ENCODE data around the gene CCDC171.

Gene CCDC171

DNA sequence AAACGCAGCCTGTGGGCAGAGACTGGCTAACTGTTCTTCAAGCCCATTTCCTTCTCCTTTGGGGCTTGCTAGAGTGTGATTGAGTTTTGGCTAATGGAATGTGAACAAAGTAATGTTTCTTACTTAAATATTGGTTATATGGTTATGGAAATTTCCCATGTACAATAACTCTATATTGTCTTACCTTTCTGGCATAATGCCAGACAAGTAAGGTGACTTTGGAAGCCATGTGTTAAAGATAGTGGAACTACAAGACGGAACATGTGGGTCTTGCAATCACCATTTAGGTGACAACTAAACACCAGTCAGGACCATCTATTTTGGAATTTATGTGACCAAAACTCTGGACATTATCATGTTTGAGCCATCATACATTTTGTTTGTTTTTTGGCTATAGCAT lies 260.2 kb downstream of the CCDC171 start:
- DNase-seq (ENCODE audit: low read depth): no peak

DNA sequence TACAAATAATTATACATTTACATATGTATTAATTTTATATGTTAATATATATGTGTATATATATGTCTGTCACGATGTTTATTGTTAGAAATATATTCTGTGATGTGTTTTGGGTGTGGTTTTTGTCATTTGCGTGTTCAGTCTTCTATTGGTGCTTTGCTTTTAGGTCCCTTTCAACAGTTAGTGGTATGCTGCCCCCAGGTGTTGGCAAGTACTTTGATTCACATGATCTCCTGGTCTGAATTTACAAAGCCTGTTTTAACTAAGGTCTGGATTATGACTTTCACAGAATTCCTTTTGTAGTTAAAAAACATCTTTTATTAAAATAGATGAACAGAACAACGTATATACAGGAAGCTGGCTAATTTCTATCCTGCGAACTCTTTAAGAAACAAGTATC lies 271.5 kb downstream of the CCDC171 start:
- no peak overlapping the region for H3K4me3 ChIP-seq (ENCODE audit: control insufficient read depth, low read depth, low read length)
- DNase-seq (ENCODE audit: low read depth): peak; percentile 1
- TF ChIP-seq, protein P1, sequence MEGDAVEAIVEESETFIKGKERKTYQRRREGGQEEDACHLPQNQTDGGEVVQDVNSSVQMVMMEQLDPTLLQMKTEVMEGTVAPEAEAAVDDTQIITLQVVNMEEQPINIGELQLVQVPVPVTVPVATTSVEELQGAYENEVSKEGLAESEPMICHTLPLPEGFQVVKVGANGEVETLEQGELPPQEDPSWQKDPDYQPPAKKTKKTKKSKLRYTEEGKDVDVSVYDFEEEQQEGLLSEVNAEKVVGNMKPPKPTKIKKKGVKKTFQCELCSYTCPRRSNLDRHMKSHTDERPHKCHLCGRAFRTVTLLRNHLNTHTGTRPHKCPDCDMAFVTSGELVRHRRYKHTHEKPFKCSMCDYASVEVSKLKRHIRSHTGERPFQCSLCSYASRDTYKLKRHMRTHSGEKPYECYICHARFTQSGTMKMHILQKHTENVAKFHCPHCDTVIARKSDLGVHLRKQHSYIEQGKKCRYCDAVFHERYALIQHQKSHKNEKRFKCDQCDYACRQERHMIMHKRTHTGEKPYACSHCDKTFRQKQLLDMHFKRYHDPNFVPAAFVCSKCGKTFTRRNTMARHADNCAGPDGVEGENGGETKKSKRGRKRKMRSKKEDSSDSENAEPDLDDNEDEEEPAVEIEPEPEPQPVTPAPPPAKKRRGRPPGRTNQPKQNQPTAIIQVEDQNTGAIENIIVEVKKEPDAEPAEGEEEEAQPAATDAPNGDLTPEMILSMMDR (IDR thresholded peaks at IDR 0.05; ENCODE audit: control insufficient read depth, insufficient read depth, low read depth, low read length, missing control alignments): peak; percentile 22

More for the DNA sequence above, 260.2 kb downstream of the CCDC171 start:
- TF ChIP-seq, protein P1 (IDR thresholded peaks at IDR 0.05; ENCODE audit: control insufficient read depth, insufficient read depth, low read depth, low read length, missing control alignments): no peak
- no peak overlapping the region for H3K4me3 ChIP-seq (ENCODE audit: control insufficient read depth, low read depth, low read length)

DNA sequence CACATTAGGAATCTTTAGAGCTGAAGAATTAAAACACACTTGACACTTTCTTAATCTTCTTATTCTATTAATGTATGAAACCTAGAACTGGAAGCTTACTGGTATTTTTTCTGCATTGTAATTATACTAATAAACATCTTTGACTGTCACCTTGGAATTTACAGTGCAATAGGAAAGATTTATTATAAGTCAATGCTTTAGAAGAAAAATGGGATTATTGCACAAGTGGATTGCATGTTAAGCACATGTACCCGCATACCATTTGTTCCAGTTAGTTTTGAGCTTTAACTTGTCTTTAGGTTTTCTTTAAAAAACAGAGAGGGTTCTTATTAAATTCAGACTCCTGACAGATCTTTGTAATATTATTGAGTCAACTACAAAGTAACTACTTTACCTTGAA lies 278.5 kb downstream of the CCDC171 start:
- TF ChIP-seq, protein P1 (IDR thresholded peaks at IDR 0.05; ENCODE audit: control insufficient read depth, insufficient read depth, low read depth, low read length, missing control alignments): no peak
- H3K4me3 ChIP-seq (ENCODE audit: control insufficient read depth, low read depth, low read length): no peak overlapping the region
- DNase-seq (ENCODE audit: low read depth): peak; percentile 7

DNA sequence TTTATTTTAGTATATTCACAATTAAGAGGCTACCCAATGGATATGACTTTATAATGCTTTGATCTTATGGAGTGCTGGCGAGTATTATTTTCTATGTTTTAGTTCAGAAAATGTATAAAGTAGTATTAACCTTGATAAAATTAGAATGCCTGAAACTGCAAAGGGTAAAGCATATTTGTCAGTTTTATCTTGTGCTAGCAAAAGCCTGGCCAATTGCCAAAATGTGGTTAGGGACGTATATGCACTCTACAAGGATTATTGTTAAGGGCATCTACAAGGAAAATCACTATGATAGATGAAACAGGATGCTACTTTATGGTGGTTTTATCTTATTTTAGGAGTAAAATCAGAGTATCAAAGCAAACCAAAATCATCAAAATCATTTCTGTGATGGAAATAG lies 281.7 kb downstream of the CCDC171 start:
- no peak overlapping the region for H3K4me3 ChIP-seq (ENCODE audit: control insufficient read depth, low read depth, low read length)
- DNase-seq (ENCODE audit: low read depth): no peak
- TF ChIP-seq, protein P1 (IDR thresholded peaks at IDR 0.05; ENCODE audit: control insufficient read depth, insufficient read depth, low read depth, low read length, missing control alignments): no peak

DNA sequence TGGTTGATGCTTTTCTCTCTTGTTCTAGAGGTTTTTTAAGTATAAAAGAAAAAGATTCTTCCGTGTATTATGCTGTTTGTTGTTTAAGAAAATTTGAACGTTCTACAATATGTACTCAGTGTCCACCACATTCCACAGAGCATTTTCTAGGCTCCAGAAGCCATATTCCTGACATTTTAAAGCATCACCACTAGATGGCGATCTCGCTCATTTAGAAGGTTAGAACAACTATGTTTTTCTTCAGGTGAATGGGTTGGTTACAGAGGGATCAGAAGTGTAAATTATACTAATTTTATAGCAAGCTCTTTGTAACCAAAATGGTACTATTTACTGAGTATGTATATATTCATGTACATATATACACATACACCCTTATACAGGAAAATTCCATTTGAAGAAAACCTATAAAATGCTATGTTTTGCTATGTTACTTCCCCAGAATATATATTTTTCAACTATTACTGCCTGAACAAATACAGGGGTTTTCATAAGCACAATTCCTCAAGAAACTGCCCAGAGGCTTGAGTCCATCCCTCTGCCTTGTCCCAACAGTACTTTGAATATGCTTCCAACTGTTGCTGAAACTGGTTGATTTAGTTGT lies 284.3 kb downstream of the CCDC171 start:
- peak; percentile 17 for DNase-seq (ENCODE audit: low read depth)
- TF ChIP-seq, protein P1 (IDR thresholded peaks at IDR 0.05; ENCODE audit: control insufficient read depth, insufficient read depth, low read depth, low read length, missing control alignments): peak; percentile 65
- H3K4me3 ChIP-seq (ENCODE audit: control insufficient read depth, low read depth, low read length): no peak overlapping the region

DNA sequence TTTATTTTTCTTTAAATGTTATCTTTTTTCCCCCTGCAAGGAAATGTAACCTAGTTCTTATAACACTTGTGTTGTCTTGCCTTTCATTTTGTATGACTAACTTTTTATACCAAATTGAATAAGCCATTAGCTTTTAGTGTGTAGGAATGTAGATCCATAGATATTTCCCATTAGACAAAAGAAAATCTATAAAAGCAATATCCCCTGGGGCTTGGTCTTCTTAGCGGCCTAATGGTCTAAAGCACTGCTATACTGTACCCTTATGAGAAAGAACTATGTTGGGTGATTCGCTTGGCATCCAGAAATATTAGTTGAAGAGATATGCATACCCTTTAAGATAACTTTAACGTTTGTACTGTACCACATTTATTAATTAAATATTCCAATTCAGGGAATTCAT lies 289.2 kb downstream of the CCDC171 start:
- no peak for DNase-seq (ENCODE audit: low read depth)
- TF ChIP-seq, protein P1 (IDR thresholded peaks at IDR 0.05; ENCODE audit: control insufficient read depth, insufficient read depth, low read depth, low read length, missing control alignments): no peak
- no peak overlapping the region for H3K4me3 ChIP-seq (ENCODE audit: control insufficient read depth, low read depth, low read length)

Measured in AG09309 (cell line).